ENCODE results near the gene PCGF5. TPM values are rescaled to one million over a fixed set of nuclear protein-coding genes. Genes with fewer than 3 reads are reported as not detected.

PCGF5 gene
- total and polyA plus RNA-seq, 2 of the 8 experiments (the other 6 are each of a cell fraction or from before 2014, with no cell fraction given), result 5.8 to 8.4 TPM

DNA sequence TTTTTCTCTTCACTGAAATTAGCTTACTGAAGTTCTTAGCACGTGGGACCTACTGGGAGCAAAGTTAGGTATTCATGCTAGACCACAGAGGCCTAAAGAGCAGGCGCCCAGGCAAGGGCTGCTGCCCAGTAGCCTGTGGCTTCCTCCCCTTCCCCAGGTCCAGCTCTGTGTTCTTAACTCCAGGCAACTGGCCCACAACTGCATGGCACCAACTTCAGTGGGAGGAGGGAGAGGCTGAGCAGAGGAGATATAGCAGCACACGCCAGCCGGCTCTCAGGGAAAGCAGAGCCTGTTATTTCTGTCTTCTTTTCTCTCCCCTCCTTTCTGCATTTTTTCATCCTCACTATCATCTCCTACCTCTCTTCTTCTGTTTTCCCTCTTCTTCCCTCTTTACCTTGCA lies 67.4 kb downstream of the PCGF5 start (continued):
- TF ChIP-seq TEAD4 (IDR thresholded peaks at IDR 0.05; ENCODE audit: low read depth, low read length) (no peak), MAFK (IDR thresholded peaks at IDR 0.05; ENCODE audit: low read depth, low read length) (no peak), CTBP2 (IDR thresholded peaks at IDR 0.05; ENCODE audit: borderline replicate concordance, insufficient read depth, insufficient read length, low read length) (no peak)
